Measurements from ENCODE around the gene PPP5C.
"Not testable (repeated sequence)": the region's sequence is repeated elsewhere in the genome, so short reads cannot be mapped to it uniquely, and the experiment has no call there.

- not testable (repeated sequence) for TF ChIP-seq POLR2A (IDR thresholded peaks at IDR 0.05); CTCF (IDR thresholded peaks at IDR 0.05 in 4 of 5, conservative IDR thresholded peaks at IDR 0.05 in 1 of 5)
Measured at GRCh38 chr19:46435689-46436088, 88.8 kb downstream of the PPP5C start.

All from gastrocnemius medialis (tissue), 4 donors.